ENCODE data around the gene INTS4.
"Not testable (repeated sequence)": the region's sequence is repeated elsewhere in the genome, so short reads cannot be mapped to it uniquely, and the experiment has no call there.

The INTS4 gene

DNA sequence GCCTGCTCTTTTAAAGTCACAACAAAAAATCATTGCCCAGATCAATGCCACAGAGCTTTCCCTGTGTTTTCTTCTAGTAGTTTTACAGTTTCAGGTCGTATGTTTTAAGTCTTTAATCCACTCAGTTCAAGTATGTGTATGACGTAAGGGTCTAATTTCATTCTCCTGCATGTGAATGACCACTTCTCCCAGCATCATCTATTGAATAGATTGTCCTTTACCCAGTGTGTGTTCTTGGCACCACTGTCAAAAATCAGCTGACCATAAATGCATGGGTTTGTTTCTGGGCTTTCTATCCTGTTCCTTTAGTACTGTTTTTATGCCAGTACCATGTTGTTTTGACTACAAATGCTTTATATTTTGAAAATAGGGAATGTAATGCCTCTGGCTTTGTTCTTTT lies 28.1 kb downstream of the INTS4 start:
- Histone ChIP-seq H3K27me3 (replicated peaks in 2 of 5; ENCODE audit: control insufficient read depth in 4 of 5, insufficient read depth in 5 of 5, low read length in 4 of 5) (no peaks in the 10 kb centered on the region), H3K36me3 (ENCODE audit: control insufficient read depth in 4 of 4, insufficient read depth in 4 of 4, low read length in 3 of 4) (peaks cover 2 to 23% (median 13%) of the 10 kb centered on the region in 4 experiments), H3K4me3 (ENCODE audit: control insufficient read depth in 1 of 7, extremely low read depth in 1 of 7, insufficient read depth in 4 of 7, low read depth in 2 of 7, low read length in 6 of 7) (no peak overlapping the region), H3K9me3 (ENCODE audit: control extremely low read depth in 1 of 5, control insufficient read depth in 4 of 5, insufficient read depth in 2 of 5, low read depth in 1 of 5, low read length in 4 of 5) (peaks cover 0 to 2% (median 0%) of the 10 kb centered on the region in 5 experiments), H3K27ac (ENCODE audit: insufficient read depth in 1 of 2, low read depth in 1 of 2, low read length in 2 of 2, poor library complexity in 1 of 2, severe bottlenecking in 2 of 2) (no peak overlapping the region), H3K4me1 (ENCODE audit: control extremely low read depth in 1 of 4, control insufficient read depth in 4 of 4, insufficient read depth in 4 of 4, low read length in 3 of 4) (no peaks in the 10 kb centered on the region)
- no CpG with 5 or more reads among the region's 2 CpGs for WGBS (ENCODE audit: insufficient coverage)
- DNase-seq = no peak
- POLR2A ChIA-PET = no interaction called here
- CTCF ChIA-PET = no interaction called here

- POLR2A ChIA-PET = no interaction called here
- CTCF ChIA-PET = no interaction called here
Measured at GRCh38 chr11:77959434-77959833, 35.0 kb downstream of the INTS4 start.

GRCh38 chr11:77958583-77959177 lies 35.8 kb downstream of the INTS4 start:
- H3K36me3 ChIP-seq (ENCODE audit: control insufficient read depth in 4 of 4, insufficient read depth in 4 of 4, low read length in 3 of 4) = peaks cover 3 to 47% (median 16%) of the 10 kb centered on the region in 4 experiments
- H3K9me3 ChIP-seq (ENCODE audit: control extremely low read depth in 1 of 5, control insufficient read depth in 4 of 5, insufficient read depth in 2 of 5, low read depth in 1 of 5, low read length in 4 of 5); POLR2A ChIA-PET; H3K4me3 ChIP-seq (ENCODE audit: control insufficient read depth in 1 of 7, extremely low read depth in 1 of 7, insufficient read depth in 4 of 7, low read depth in 2 of 7, low read length in 6 of 7); CTCF ChIA-PET; H3K27ac ChIP-seq (ENCODE audit: insufficient read depth in 1 of 2, low read depth in 1 of 2, low read length in 2 of 2, poor library complexity in 1 of 2, severe bottlenecking in 2 of 2); H3K27me3 ChIP-seq (replicated peaks in 2 of 5; ENCODE audit: control insufficient read depth in 4 of 5, insufficient read depth in 5 of 5, low read length in 4 of 5); DNase-seq; H3K4me1 ChIP-seq (ENCODE audit: control extremely low read depth in 1 of 4, control insufficient read depth in 4 of 4, insufficient read depth in 4 of 4, low read length in 3 of 4): not testable (repeated sequence)
- 100% methylated on average over 1 of the region's 3 CpGs for WGBS (ENCODE audit: insufficient coverage)

More at GRCh38 chr11:77959434-77959833, 35.0 kb downstream of the INTS4 start:
- Histone ChIP-seq H3K36me3 (ENCODE audit: control insufficient read depth in 4 of 4, insufficient read depth in 4 of 4, low read length in 3 of 4) (peaks cover 3 to 44% (median 16%) of the 10 kb centered on the region in 4 experiments), H3K9me3 (ENCODE audit: control extremely low read depth in 1 of 5, control insufficient read depth in 4 of 5, insufficient read depth in 2 of 5, low read depth in 1 of 5, low read length in 4 of 5) (no peaks in the 10 kb centered on the region), H3K27ac (ENCODE audit: insufficient read depth in 1 of 2, low read depth in 1 of 2, low read length in 2 of 2, poor library complexity in 1 of 2, severe bottlenecking in 2 of 2) (no peak overlapping the region), H3K4me3 (ENCODE audit: control insufficient read depth in 1 of 7, extremely low read depth in 1 of 7, insufficient read depth in 4 of 7, low read depth in 2 of 7, low read length in 6 of 7) (no peak overlapping the region), H3K27me3 (replicated peaks in 2 of 5; ENCODE audit: control insufficient read depth in 4 of 5, insufficient read depth in 5 of 5, low read length in 4 of 5) (no peaks in the 10 kb centered on the region), H3K4me1 (ENCODE audit: control extremely low read depth in 1 of 4, control insufficient read depth in 4 of 4, insufficient read depth in 4 of 4, low read length in 3 of 4) (no peaks in the 10 kb centered on the region)
- no peak for DNase-seq
- WGBS (ENCODE audit: insufficient coverage) = 96% methylated on average over 4 of the region's 4 CpGs

DNA sequence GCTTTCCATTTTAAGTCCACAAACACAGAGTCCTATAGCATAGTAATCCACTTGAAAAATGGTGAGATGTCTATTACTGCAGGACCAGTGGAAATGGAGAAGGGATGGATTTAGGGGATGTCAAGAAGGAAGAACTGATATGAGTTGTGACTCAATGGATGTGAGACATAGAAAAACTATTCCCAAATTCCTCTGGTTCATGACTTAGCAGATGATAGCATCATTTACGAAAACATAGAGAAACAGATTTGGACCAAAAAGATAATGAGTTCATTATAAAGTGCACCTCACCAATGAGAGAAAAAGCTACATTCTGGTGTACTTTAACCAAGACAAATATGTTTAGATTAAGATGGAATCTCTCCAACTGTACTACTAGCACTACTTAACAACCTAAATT lies 51.2 kb downstream of the INTS4 start:
- H3K27me3 ChIP-seq (replicated peaks in 2 of 5; ENCODE audit: control insufficient read depth in 4 of 5, insufficient read depth in 5 of 5, low read length in 4 of 5); H3K9me3 ChIP-seq (ENCODE audit: control extremely low read depth in 1 of 5, control insufficient read depth in 4 of 5, insufficient read depth in 2 of 5, low read depth in 1 of 5, low read length in 4 of 5); POLR2A ChIA-PET; DNase-seq; H3K4me3 ChIP-seq (ENCODE audit: control insufficient read depth in 1 of 7, extremely low read depth in 1 of 7, insufficient read depth in 4 of 7, low read depth in 2 of 7, low read length in 6 of 7); CTCF ChIA-PET; H3K4me1 ChIP-seq (ENCODE audit: control extremely low read depth in 1 of 4, control insufficient read depth in 4 of 4, insufficient read depth in 4 of 4, low read length in 3 of 4); H3K27ac ChIP-seq (ENCODE audit: insufficient read depth in 1 of 2, low read depth in 1 of 2, low read length in 2 of 2, poor library complexity in 1 of 2, severe bottlenecking in 2 of 2): not testable (repeated sequence)
- no CpG with 5 or more reads among the region's 1 CpG for WGBS (ENCODE audit: insufficient coverage)
- H3K36me3 ChIP-seq (ENCODE audit: control insufficient read depth in 4 of 4, insufficient read depth in 4 of 4, low read length in 3 of 4) = peaks cover 0 to 12% (median 0%) of the 10 kb centered on the region in 4 experiments

DNA sequence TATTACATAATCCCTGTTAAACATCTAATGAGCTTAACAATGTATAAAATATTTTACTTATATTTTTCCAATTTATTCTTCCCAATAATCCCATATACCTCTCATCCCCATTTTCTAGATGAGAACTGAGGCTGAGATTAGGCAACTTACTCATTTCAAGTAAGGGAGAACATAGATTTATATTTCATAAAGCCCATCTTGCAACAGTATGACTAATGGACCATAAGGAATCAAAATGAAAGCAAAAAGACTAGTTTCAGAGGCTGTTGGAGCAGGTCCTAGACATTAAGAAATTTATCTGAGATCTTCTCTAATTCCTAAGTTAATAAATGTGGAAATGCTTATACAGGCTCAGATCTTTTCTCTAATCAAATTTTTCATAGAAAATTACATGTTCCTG lies 52.0 kb downstream of the INTS4 start:
- H3K4me1 ChIP-seq (ENCODE audit: control extremely low read depth in 1 of 4, control insufficient read depth in 4 of 4, insufficient read depth in 4 of 4, low read length in 3 of 4); H3K4me3 ChIP-seq (ENCODE audit: control insufficient read depth in 1 of 7, extremely low read depth in 1 of 7, insufficient read depth in 4 of 7, low read depth in 2 of 7, low read length in 6 of 7); H3K36me3 ChIP-seq (ENCODE audit: control insufficient read depth in 4 of 4, insufficient read depth in 4 of 4, low read length in 3 of 4); POLR2A ChIA-PET; DNase-seq; CTCF ChIA-PET; H3K9me3 ChIP-seq (ENCODE audit: control extremely low read depth in 1 of 5, control insufficient read depth in 4 of 5, insufficient read depth in 2 of 5, low read depth in 1 of 5, low read length in 4 of 5); H3K27me3 ChIP-seq (replicated peaks in 2 of 5; ENCODE audit: control insufficient read depth in 4 of 5, insufficient read depth in 5 of 5, low read length in 4 of 5); H3K27ac ChIP-seq (ENCODE audit: insufficient read depth in 1 of 2, low read depth in 1 of 2, low read length in 2 of 2, poor library complexity in 1 of 2, severe bottlenecking in 2 of 2): not testable (repeated sequence)

DNA sequence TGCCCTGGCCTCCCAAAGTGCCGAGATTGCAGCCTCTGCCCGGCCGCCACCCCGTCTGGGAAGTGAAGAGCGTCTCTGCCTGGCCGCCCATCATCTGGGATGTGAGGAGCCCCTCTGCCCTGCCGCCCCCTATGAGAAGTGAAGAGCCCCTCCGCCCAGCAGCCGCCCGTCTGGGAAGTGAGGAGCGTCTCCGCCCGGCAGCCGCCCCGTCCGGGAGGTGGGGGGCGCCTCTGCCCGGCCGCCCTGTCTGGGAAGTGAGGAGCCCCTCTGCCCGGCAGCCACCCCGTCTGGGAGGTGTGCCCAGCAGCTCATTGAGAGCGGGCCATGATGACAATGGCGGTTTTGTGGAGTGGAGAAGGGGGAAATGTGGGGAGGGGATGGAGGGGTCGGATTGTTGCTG lies 60.9 kb downstream of the INTS4 start:
- POLR2A ChIA-PET; DNase-seq; H3K27ac ChIP-seq (ENCODE audit: insufficient read depth in 1 of 2, low read depth in 1 of 2, low read length in 2 of 2, poor library complexity in 1 of 2, severe bottlenecking in 2 of 2); H3K4me1 ChIP-seq (ENCODE audit: control extremely low read depth in 1 of 4, control insufficient read depth in 4 of 4, insufficient read depth in 4 of 4, low read length in 3 of 4); CTCF ChIA-PET; H3K27me3 ChIP-seq (replicated peaks in 2 of 5; ENCODE audit: control insufficient read depth in 4 of 5, insufficient read depth in 5 of 5, low read length in 4 of 5); H3K36me3 ChIP-seq (ENCODE audit: control insufficient read depth in 4 of 4, insufficient read depth in 4 of 4, low read length in 3 of 4); H3K4me3 ChIP-seq (ENCODE audit: control insufficient read depth in 1 of 7, extremely low read depth in 1 of 7, insufficient read depth in 4 of 7, low read depth in 2 of 7, low read length in 6 of 7); H3K9me3 ChIP-seq (ENCODE audit: control extremely low read depth in 1 of 5, control insufficient read depth in 4 of 5, insufficient read depth in 2 of 5, low read depth in 1 of 5, low read length in 4 of 5): not testable (repeated sequence)
- 93% methylated on average over 15 of the region's 24 CpGs for WGBS (ENCODE audit: insufficient coverage)

GRCh38 chr11:77930334-77931208 lies 63.9 kb downstream of the INTS4 start:
- H3K27ac ChIP-seq (ENCODE audit: insufficient read depth in 1 of 2, low read depth in 1 of 2, low read length in 2 of 2, poor library complexity in 1 of 2, severe bottlenecking in 2 of 2); H3K27me3 ChIP-seq (replicated peaks in 2 of 5; ENCODE audit: control insufficient read depth in 4 of 5, insufficient read depth in 5 of 5, low read length in 4 of 5); H3K4me3 ChIP-seq (ENCODE audit: control insufficient read depth in 1 of 7, extremely low read depth in 1 of 7, insufficient read depth in 4 of 7, low read depth in 2 of 7, low read length in 6 of 7); POLR2A ChIA-PET; H3K9me3 ChIP-seq (ENCODE audit: control extremely low read depth in 1 of 5, control insufficient read depth in 4 of 5, insufficient read depth in 2 of 5, low read depth in 1 of 5, low read length in 4 of 5); CTCF ChIA-PET; H3K4me1 ChIP-seq (ENCODE audit: control extremely low read depth in 1 of 4, control insufficient read depth in 4 of 4, insufficient read depth in 4 of 4, low read length in 3 of 4): not testable (repeated sequence)
- DNase-seq = peak; percentile 34 to 69 (median 49)
- H3K36me3 ChIP-seq (ENCODE audit: control insufficient read depth in 4 of 4, insufficient read depth in 4 of 4, low read length in 3 of 4) = peaks cover 0 to 13% (median 7%) of the 10 kb centered on the region in 4 experiments
- WGBS (ENCODE audit: insufficient coverage) = no CpG with 5 or more reads among the region's 3 CpGs

All from common myeloid progenitor, CD34-positive (primary cell).